Right lobe of liver (tissue), 6 donors: ENCODE data around the gene COL2A1. TPM values are rescaled to one million over a fixed set of nuclear protein-coding genes. Genes with fewer than 3 reads are reported as not detected.

Experiments
- ATAC-seq, 4 donors: fragments of 200-7000 bp; cut with Tn5 transposase; one replicate each; pipeline ENCODE4 v1.9.1; 2020; ENCODE audit warnings: mild to moderate bottlenecking in 4 of 4, moderate library complexity in 4 of 4
- DNase-seq, 3 donors: peaks; one replicate each; pipeline ENCODE4 v3.0.0-alpha.2; 2020
- H3K27ac ChIP-seq, 3 donors: fragments of 200-600 bp; one replicate each; pipeline ENCODE4 v1.8.0; 2022
- H3K27me3 ChIP-seq, 2 donors: fragments of 200-600 bp; one replicate each; pipeline ENCODE4 v1.8.0; 2022
- H3K36me3 ChIP-seq, 4 donors: fragments of 200-600 bp; sonication (generic) in 1 of 4; one replicate each; pipeline versions ENCODE4 v1.5.1 to v1.8.0; 2017 to 2022; ENCODE audit warnings: control low read depth in 1 of 4
- H3K4me1 ChIP-seq, 4 donors: fragments of 200-600 bp; sonication (generic) in 1 of 4; one replicate each; pipeline versions ENCODE4 v1.5.1 to v1.8.0; 2017 to 2022; ENCODE audit warnings: control low read depth in 1 of 4
- H3K4me3 ChIP-seq, 3 donors: fragments of 200-600 bp; one replicate each; pipeline ENCODE4 v1.8.0; 2022
- H3K9me3 ChIP-seq, 4 donors: fragments of 200-600 bp; sonication (generic) in 1 of 4; one replicate each; pipeline versions ENCODE4 v1.5.1 to v1.8.0; 2017 to 2022; ENCODE audit warnings: control low read depth in 1 of 4
- CTCF ChIP-seq, 4 donors: fragments of 200-600 bp in 3 of 4; fragments of 450-650 bp in 1 of 4; IDR thresholded peaks; one replicate each; pipeline versions ENCODE4 v1.5.1 to v1.8.0; 2016 to 2022; ENCODE audit warnings: antibody characterized with exemption in 4 of 4, mild to moderate bottlenecking in 2 of 4
- POLR2A ChIP-seq: fragments of 450-650 bp; IDR thresholded peaks from one replicate; pipeline ENCODE4 v1.6.1; 2017; ENCODE audit warnings: antibody characterized with exemption, mild to moderate bottlenecking
- WGBS: methylation state at CpG from one replicate; pipeline ENCODE4 v1.1.6; 2018; ENCODE audit warnings: low coverage, low lambda C conversion rate; ENCODE audit not compliant: insufficient coverage; ENCODE audit errors: missing lambda C conversion rate; 5-methylcytosine and 5-hydroxymethylcytosine counted together
- intact Hi-C, 2 donors: fragments of 100-400 bp; cut with DNase I; formaldehyde crosslinking; loops; one replicate each; pipeline versions ENCODE4 v1.11.2 to v1.14.1; 2022
- total RNA-seq, 6 experiments: library from RNA; depleted of rRNA in 2 of 6; stranded (reverse); fragments of >200 nt in 2 of 6; fragmentation: NEBNext Ultra II Directional in 3 of 6; extraction: Animal tissue kit (Norgen Biotek cat#: 25700) in 3 of 6; gene quantifications; one replicate each; pipeline versions ENCODE4 v1.1.0 to v1.2.4, GENCODE V29; 2016 to 2023
- donor health status: DM: no; HTN: yes; CAD: no.
- donor health status: DM: no; HTN: no; CAD: no.
- donor health status: DM: no; HTN: no; CAD: no.
- donor health status: DM: no; HTN: yes; CAD: no.
- donor health status: DM: no; HTN: yes; CAD: no.

The COL2A1 gene
- total RNA-seq, 6 experiments from 2014 or later = not detected

- TF ChIP-seq CTCF (IDR thresholded peaks at IDR 0.05) (no peak), POLR2A (no peak)
- intact Hi-C loops = no loop called here
- H3K27me3 ChIP-seq = peaks cover 0 to 43% of the 10 kb centered on the region in 2 donors
- ATAC-seq (no peak), DNase-seq (no peak)
- peaks cover 0 to 37% (median 0%) of the 10 kb centered on the region in 4 donors for H3K4me1 ChIP-seq
- WGBS = 5% methylated on average over 28 of the region's 38 CpGs
- H3K4me3 ChIP-seq = no peak overlapping the region
- H3K27ac ChIP-seq = no peak overlapping the region
- H3K9me3 ChIP-seq = no peaks in the 10 kb centered on the region
- no peaks in the 10 kb centered on the region for H3K36me3 ChIP-seq
These were observed 837 bp downstream of the COL2A1 start for GRCh38 chr12:48003226-48004052.

- ATAC-seq (peak; percentile 65 to 73 (median 70)), DNase-seq (peak in 2 of 3 donors; percentile 46 to 51)
- Histone ChIP-seq H3K4me1 (peaks cover 0 to 37% (median 0%) of the 10 kb centered on the region in 4 donors), H3K27ac (no peak overlapping the region), H3K36me3 (no peaks in the 10 kb centered on the region), H3K27me3 (peaks cover 0 to 43% of the 10 kb centered on the region in 2 donors), H3K4me3 (no peak overlapping the region), H3K9me3 (no peaks in the 10 kb centered on the region)
- WGBS = 2% methylated on average over 15 of the region's 26 CpGs
- no peak for TF ChIP-seq POLR2A
- no peak for TF ChIP-seq CTCF (IDR thresholded peaks at IDR 0.05)
- intact Hi-C loops = no loop called here
These were observed 1.5 kb downstream of the COL2A1 start for GRCh38 chr12:48002773-48003218.

- no peak for ATAC-seq
These were observed 1.9 kb downstream of the COL2A1 start for GRCh38 chr12:48002414-48002730.

More at GRCh38 chr12:48002414-48002730, 1.9 kb downstream of the COL2A1 start:
- Histone ChIP-seq H3K9me3 (no peaks in the 10 kb centered on the region), H3K27me3 (peaks cover 0 to 43% of the 10 kb centered on the region in 2 donors), H3K27ac (no peak overlapping the region), H3K4me1 (peaks cover 0 to 40% (median 0%) of the 10 kb centered on the region in 4 donors), H3K4me3 (no peak overlapping the region), H3K36me3 (no peaks in the 10 kb centered on the region)
- WGBS = 20% methylated on average over 11 of the region's 13 CpGs
- intact Hi-C loops = no loop called here
- DNase-seq = no peak
- no peak for TF ChIP-seq CTCF (IDR thresholded peaks at IDR 0.05)
- TF ChIP-seq POLR2A = no peak
